NCI-H1930 (cell line): Measurements from ENCODE around the gene PREX1.

ENCODE experiments used
- DNase-seq, 2 experiments: peaks; one replicate each; lab custom pipeline; 2025; lab: John Stamatoyannopoulos, UW

PREX1 gene

GRCh38 chr20:48718786-48719578, 108.8 kb downstream of the PREX1 start:
- DNase-seq, result no peak

DNA sequence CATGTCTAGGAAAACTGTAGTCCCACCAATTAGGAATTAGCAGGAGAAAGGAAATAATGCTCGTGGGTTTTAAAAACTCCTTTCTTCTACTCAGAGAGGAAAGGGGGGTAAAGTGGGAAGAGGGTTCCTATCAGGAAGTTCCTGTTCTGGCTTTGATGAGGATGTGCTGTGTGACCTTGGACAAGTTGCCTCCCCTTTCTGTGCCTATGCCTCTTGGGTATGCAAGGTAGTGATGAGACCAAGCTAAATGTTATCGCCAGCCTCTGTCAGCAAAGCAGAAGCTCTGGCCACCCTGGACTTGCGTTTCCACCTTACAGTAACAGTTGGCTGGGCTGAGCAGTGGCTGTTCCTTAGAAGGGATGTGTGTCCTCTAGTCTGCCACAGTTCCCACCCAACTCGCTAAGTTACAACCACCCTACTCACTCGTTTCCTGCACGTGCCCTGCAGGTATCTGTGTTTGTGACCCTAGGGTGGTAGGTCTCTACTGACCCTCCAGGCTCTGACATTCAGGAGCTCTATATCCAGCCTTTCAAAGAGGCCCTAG, 110.0 kb downstream of the PREX1 start:
- DNase-seq, result no peak

DNA sequence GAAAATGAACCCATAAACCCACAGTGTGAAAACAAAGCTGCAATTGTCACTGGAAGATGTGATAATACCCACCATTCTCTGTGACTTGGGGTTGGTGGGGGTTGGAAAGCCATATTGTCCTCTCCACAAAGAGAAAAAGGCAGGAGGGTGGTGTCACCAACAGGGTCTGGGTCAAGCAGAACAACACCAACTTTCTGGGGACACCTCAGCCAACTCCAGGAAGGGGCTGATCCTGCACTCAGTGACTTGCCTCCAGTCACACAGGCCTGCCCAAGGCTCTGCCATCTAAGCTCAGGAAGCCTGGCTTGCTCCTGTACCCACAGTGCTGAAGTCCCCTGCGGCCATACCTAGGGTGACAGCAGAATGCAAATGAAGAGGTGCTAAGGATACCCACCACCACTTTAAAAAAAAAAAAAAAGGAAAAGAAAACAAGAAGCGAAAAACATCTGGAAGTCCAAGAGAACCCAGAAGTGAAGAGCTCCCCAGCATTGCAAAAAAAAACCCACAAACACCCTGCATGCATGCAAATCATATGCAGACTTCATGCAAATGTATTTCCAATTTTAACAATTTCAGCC, 110.6 kb downstream of the PREX1 start:
- DNase-seq, result no peak

DNA sequence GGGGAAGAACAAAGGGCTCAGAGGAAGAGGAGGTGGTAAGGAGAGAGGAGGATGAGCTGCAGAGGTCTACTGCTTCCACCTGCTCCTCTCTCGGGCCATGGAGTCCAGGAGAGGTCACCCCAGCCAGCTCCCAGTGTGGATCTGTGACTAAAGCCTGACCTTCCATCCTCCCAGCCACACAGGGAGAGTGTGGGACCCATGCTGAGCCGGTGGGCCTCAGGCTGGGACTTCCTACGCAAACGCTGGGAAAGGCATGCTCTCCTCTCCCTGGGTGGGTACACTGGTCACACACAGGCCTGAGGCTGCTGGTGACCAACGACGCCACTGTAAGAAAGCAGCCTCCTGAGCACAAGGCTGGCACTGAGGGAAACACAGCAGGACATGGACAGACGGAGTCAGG, 111.3 kb downstream of the PREX1 start:
- no peak for DNase-seq

DNA sequence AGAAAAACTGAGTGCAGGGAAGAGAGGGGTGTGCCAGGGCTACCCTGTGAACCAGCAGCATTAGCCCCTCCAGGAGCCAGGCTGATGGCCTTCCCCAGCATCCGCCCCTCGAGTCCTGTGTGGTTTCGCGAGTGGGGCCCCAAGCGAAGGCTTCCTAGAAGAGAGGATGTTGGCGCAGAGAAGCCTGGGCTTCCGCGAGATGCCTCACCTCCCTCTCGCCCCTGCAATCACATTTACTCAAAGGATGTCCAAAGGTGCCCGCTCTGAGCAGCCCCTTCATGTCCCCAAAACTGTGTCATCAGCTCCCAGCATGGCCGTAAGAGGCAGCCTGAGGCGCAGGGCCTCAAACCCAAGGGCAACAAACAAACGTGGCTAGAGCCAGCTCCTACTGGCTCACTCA, 111.7 kb downstream of the PREX1 start:
- DNase-seq, result no peak

- DNase-seq, result no peak
Observed at GRCh38 chr20:48714764-48715163, 113.0 kb downstream of the PREX1 start.

GRCh38 chr20:48711696-48712464, 115.9 kb downstream of the PREX1 start:
- no peak for DNase-seq

- no peak for DNase-seq
Observed at GRCh38 chr20:48711044-48711428, 116.8 kb downstream of the PREX1 start.

DNA sequence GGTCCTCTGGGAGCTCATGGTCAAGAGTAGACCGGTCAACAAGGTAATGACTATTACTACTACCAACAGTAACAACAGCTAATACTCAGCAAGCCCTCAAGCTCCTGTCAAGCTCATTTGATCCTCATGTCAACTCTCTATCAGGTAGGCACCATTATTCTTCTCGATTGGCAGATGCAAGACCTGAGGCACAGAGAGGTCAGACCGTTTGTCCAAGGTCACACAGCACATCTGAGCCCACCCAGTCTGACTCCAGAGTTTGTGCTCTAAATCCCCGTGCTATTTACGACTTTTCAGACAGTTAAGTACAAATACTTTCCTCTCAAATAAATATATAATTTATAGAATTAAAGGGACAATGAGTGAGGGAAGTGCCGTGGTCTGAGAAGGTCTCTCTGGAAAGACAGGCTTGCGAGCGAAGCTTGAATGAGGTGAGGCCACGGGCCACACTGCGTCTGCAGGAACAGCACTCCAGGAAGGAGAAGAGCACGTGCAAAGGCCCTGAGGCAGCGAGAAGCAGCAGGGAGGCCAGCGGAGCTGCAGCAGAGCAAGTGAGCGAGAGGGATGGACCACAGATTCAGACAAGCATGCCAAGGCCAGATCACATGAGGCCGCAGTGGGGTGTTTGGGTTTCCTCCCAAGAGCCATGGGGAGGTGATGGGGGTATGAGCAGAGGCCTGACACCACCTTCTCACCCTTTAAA, 117.3 kb downstream of the PREX1 start:
- no peak for DNase-seq

- DNase-seq, result no peak
Observed at GRCh38 chr20:48709744-48710143, 118.1 kb downstream of the PREX1 start.

DNA sequence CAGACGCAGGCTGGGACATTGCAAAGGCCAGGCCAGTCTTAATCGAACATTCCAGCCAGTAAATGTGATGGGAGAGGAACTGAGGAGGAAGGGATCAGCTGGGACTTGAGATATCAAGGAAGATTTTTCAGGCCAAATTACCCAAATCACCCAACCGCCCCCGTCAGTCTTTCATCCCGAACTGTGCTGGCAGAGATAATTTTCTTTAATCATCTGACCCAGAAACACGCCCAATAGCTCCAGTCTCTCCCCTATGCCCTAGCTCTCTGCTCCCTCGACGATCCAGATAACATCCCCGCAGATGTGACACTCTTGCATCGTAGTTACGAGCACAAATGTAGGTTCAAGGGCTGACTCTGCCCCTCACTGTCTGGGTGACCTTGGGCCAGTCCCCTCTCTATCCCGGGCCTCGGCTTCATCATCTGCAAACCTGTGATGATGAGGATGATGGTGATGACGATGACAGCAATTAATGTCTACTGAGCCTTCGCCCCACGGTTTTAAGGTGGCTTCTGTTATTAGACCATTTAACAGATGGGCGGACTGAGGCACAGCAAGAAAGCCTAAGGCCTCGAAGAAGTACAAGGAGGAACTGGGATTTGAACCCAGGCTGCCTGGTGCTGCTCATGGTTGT, 118.6 kb downstream of the PREX1 start:
- no peak for DNase-seq

DNA sequence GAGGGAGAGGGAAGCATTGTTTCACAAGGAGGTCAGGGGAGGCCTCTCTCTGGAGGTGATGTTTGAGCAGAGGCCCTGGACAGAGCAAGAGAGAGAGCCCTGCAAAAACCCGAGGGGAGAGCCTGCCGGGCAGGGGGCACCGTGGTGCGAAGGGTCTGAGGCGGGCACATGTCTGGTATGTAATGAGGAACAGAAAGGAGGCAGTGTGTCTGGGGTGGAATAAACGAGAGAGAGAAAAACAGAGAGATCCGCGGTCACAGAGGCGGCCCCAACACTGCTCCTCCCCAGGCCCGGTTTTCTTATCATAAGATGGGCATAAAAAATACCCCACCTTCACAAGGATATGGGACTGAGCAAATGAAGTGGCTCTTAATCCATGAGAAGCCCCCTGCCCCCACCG, 119.2 kb downstream of the PREX1 start:
- DNase-seq, result no peak

DNA sequence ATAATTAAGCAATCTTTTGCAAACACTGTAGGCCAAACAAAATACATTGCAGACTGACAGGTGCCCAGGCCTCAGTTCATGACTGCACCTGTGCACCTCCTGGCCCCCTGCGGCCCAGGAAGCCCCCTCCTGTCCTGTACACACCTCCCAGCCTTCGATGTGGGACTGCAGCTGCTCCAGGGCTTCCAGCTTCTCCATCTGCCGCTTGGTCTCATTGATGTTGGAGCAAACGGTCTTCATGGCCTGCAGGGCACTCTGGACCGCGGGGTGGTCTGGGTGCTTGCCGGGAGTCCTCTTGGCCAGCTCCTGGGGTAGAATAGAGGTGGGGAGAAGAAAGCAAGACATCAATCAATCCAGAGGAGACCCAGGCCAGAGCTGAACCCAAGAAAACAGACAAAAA, 119.7 kb downstream of the PREX1 start:
- DNase-seq, result no peak

DNA sequence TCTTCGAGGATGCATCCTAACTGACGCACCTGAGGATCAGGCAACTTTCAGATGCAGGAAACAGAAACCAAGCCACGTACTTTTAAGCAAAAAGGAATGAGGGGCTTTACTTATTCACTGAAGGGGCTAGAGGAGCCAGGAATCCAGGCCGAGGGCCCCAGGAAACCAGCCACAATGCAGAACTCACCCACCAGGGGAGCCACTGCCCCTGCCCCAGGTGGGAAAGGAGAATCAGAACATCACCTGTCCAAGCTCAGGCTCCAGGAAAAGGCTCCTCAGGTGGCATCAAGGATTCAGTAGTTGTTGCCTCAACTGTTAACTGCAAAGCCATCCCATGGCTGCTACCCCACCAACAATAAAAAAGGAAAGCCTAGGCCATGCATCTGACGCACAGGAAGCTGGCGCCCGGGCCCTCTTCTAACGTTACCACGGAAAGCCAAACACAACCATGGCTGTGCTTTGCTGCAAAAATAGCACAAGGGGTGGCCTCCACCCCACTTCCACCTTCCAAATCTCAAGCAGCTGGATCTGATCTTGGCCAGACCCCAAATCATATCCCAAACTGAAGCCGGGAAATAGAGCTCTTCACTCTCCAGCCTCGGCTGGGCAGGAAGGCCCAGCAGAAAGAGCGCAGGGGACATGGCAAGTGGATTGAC, 121.0 kb downstream of the PREX1 start:
- DNase-seq, result no peak

GRCh38 chr20:48706116-48706656, 121.6 kb downstream of the PREX1 start:
- no peak for DNase-seq

DNA sequence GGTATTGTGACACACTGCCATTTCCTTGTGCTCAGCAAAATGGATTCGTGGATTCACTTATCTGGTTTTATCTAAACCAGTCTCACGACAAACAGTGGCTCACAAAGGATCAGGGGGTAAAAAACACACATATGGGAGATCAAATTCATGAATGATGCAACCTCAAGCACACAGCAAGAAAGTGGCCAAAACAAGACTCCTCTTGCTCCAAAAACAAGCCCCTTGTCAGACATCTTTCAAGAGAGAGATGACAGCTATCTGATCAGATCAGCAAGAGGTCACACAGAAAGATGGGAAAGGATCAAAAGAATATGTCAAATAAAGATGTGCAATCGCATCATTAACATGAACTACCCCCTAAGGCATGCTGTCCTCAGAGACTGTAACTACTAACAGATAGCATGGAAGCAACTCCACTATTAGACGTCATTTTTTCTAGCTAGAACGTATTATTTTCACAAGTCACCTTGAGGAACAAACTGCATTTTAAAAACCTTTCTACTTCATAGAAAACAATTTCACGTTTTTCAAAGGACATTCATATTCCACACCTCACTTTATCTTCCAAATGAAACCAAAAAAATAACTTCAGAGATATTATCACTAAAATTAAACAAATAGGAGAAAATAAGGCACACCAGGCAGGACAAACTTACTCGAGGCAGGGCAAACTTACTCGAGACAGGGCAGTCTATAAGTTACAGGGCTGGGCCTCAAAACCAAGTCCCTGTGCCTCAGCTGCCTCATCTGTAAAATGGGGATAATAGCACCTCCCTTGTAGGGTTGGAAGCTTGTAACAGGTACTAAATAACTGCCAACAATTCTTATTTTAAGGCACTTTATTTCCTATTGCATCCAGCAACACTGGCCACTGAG, 122.3 kb downstream of the PREX1 start:
- DNase-seq, result no peak

DNA sequence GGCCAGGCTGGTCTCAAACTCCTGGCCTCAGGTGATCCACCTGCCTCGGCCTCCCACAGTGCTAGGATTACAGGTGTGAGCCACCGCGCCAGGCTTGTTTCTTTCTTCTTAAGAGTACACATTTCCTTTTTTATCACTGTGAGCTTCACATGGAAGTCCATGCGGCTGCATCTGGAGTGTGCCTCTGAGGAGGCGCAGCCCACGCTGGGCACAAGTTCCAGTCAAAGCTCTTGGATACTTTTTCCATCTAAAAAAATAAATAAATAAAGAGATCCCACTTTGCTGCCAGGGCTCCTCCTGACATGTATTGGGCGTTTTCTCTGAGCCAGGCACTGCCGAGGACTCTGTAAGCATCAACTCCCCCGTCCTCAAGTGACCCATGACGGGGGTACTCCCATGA, 123.0 kb downstream of the PREX1 start:
- no peak for DNase-seq

DNA sequence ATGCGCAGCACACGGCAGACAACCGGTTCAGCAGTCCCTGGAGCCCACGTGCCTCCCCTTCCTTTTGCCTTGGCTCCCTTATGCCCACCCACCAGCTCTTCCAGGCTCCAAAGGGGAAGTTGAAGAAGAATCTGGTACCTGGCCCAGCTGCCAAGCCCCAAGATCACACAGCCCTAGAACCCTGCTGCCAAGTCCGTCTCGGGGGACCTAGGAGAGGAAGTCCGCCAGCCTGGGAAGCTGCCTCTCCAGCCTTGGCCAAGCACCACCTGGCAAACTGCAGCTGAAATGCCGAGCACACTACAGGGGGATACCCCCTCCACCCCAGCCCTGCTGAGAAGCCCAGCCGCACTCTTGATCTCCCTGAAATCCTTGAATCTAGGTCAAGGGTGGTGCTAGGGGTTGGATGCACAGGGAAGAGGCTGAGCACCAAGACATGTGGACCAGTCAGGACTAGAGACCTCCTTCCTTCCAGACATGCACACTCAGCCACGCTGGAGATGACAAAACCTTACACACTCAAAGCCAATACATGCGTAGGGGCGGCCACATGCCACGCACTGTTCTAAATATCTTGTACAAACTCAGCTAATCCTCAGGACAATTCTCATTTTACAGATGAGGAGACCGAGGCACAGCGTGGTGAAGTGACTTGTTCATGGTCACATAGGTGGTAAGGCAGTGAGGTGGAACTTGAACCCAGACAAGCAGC, 124.1 kb downstream of the PREX1 start:
- no peak for DNase-seq

GRCh38 chr20:48703107-48703506, 124.7 kb downstream of the PREX1 start:
- DNase-seq, result no peak
